ENCODE measurements around the gene CHMP5.

Gene CHMP5

GRCh38 chr9:33255471-33255870 lies 9.4 kb upstream of the CHMP5 start:
- Histone ChIP-seq H2BK12ac (ENCODE audit: low read length in 2 of 2) (no peak overlapping the region), H3K4me1 (ENCODE audit: control insufficient read depth, insufficient read depth, low read depth, low read length) (peaks cover 7% of the 10 kb centered on the region), H4K8ac (ENCODE audit: low read length) (peak overlapping the region; percentile 12), H2BK5ac (ENCODE audit: low read depth, low read length, poor library complexity, severe bottlenecking) (no peak overlapping the region), H2AFZ (ENCODE audit: low read depth, low read length) (no peak overlapping the region), H3K9me3 (ENCODE audit: control insufficient read depth, low read length) (no peaks in the 10 kb centered on the region), H3K4ac (ENCODE audit: low read depth in 1 of 2, low read length in 2 of 2) (no peak overlapping the region), H3K27ac (ENCODE audit: low read length, poor library complexity, severe bottlenecking) (no peak overlapping the region), H3K18ac (ENCODE audit: low read depth in 1 of 2, low read length in 2 of 2) (no peak overlapping the region), H3K9ac (ENCODE audit: low read length) (no peak overlapping the region), H3K27me3 (ENCODE audit: control insufficient read depth in 1 of 2, insufficient read depth in 1 of 2, low read length in 2 of 2) (no peaks in the 10 kb centered on the region), H4K91ac (ENCODE audit: low read length) (no peak overlapping the region), H3K23ac (ENCODE audit: low read length in 2 of 2) (no peak overlapping the region), H3K4me2 (ENCODE audit: low read length, poor library complexity, severe bottlenecking) (no peak overlapping the region), H3K4me3 (ENCODE audit: insufficient read depth in 1 of 2, low read depth in 1 of 2, low read length in 2 of 2) (no peak overlapping the region), H2BK120ac (ENCODE audit: low read depth, low read length) (no peak overlapping the region), H3K14ac (ENCODE audit: low read length in 2 of 2) (no peak overlapping the region), H3K36me3 (ENCODE audit: control insufficient read depth in 1 of 2, insufficient read depth in 2 of 2, low read depth in 1 of 2, low read length in 2 of 2) (peaks cover 28 to 83% of the 10 kb centered on the region in 2 experiments), H2BK15ac (ENCODE audit: low read depth, poor library complexity, severe bottlenecking) (no peak overlapping the region), H3K79me1 (replicated peaks; ENCODE audit: low read length, poor library complexity, severe bottlenecking) (peaks cover 16% of the 10 kb centered on the region), H2AK5ac (ENCODE audit: low read length, severe bottlenecking) (no peak overlapping the region)
- 93% methylated on average over 3 of the region's 4 CpGs for WGBS
- DNase-seq, result no peak

DNA sequence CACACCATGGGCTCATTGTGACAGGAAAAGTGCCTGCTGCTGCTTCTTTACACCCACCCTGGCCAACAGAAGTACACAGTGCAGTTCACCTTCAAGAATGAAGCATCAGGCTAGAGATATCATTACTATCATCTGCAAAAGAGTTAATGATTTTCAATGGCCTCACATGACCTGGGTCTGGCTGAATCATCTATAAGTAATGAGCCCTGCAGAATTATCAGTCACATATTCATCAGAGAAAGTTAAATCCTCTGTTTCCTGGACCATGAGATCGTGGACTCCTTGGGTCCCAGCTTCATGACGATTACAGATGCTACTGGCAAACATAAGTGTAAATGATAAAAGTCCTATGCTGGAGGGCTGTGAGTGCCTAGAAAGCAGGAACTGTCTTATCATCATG lies 8.6 kb upstream of the CHMP5 start:
- 100% methylated on average over 2 of the region's 2 CpGs for WGBS
- Histone ChIP-seq H3K23ac (ENCODE audit: low read length in 2 of 2) (no peak overlapping the region), H3K27me3 (ENCODE audit: control insufficient read depth in 1 of 2, insufficient read depth in 1 of 2, low read length in 2 of 2) (no peaks in the 10 kb centered on the region), H3K4me3 (ENCODE audit: insufficient read depth in 1 of 2, low read depth in 1 of 2, low read length in 2 of 2) (no peak overlapping the region), H2BK12ac (ENCODE audit: low read length in 2 of 2) (no peak overlapping the region), H2BK5ac (ENCODE audit: low read depth, low read length, poor library complexity, severe bottlenecking) (no peak overlapping the region), H3K36me3 (ENCODE audit: control insufficient read depth in 1 of 2, insufficient read depth in 2 of 2, low read depth in 1 of 2, low read length in 2 of 2) (peaks cover 28 to 90% of the 10 kb centered on the region in 2 experiments), H3K79me1 (replicated peaks; ENCODE audit: low read length, poor library complexity, severe bottlenecking) (peaks cover 16% of the 10 kb centered on the region), H2BK15ac (ENCODE audit: low read depth, poor library complexity, severe bottlenecking) (no peak overlapping the region), H3K4me1 (ENCODE audit: control insufficient read depth, insufficient read depth, low read depth, low read length) (peaks cover 5% of the 10 kb centered on the region), H3K9me3 (ENCODE audit: control insufficient read depth, low read length) (no peaks in the 10 kb centered on the region), H2AFZ (ENCODE audit: low read depth, low read length) (no peak overlapping the region), H4K91ac (ENCODE audit: low read length) (no peak overlapping the region), H2AK5ac (ENCODE audit: low read length, severe bottlenecking) (no peak overlapping the region), H3K18ac (ENCODE audit: low read depth in 1 of 2, low read length in 2 of 2) (no peak overlapping the region), H3K9ac (ENCODE audit: low read length) (no peak overlapping the region), H3K14ac (ENCODE audit: low read length in 2 of 2) (no peak overlapping the region), H3K4ac (ENCODE audit: low read depth in 1 of 2, low read length in 2 of 2) (no peak overlapping the region), H3K27ac (ENCODE audit: low read length, poor library complexity, severe bottlenecking) (no peak overlapping the region), H4K8ac (ENCODE audit: low read length) (no peak overlapping the region), H2BK120ac (ENCODE audit: low read depth, low read length) (no peak overlapping the region), H3K4me2 (ENCODE audit: low read length, poor library complexity, severe bottlenecking) (no peak overlapping the region)
- DNase-seq, result no peak

DNA sequence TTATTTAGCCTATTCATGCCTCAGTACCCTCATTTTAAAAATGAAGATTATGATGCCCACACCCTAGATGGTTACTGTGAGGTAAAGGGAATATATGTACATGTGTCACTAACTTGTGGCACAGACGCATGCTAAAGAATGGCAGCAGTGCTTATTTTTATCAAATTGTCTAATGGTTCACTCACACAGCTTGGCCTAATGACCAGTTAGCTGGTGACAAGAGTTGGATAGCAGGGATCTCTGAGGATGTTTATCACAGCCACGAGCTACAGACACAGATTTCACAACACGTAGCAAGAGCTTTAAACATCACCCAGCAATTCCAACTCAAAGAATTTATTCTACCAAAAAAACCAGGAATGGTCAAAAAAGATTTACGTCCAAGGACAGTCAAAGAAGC lies 7.6 kb upstream of the CHMP5 start:
- no peaks in the 10 kb centered on the region for H3K9me3 ChIP-seq (ENCODE audit: control insufficient read depth, low read length)
- peaks cover 21% of the 10 kb centered on the region for H3K79me1 ChIP-seq (replicated peaks; ENCODE audit: low read length, poor library complexity, severe bottlenecking)
- no peak for DNase-seq
- no peak overlapping the region for H2AFZ ChIP-seq (ENCODE audit: low read depth, low read length)
- no peak overlapping the region for H2AK5ac ChIP-seq (ENCODE audit: low read length, severe bottlenecking)
- no peak overlapping the region for H2BK15ac ChIP-seq (ENCODE audit: low read depth, poor library complexity, severe bottlenecking)
- no peak overlapping the region for H4K8ac ChIP-seq (ENCODE audit: low read length)
- H3K36me3 ChIP-seq (ENCODE audit: control insufficient read depth in 1 of 2, insufficient read depth in 2 of 2, low read depth in 1 of 2, low read length in 2 of 2), result peaks cover 28 to 98% of the 10 kb centered on the region in 2 experiments
- 84% methylated on average over 3 of the region's 4 CpGs for WGBS
- H3K14ac ChIP-seq (ENCODE audit: low read length in 2 of 2), result no peak overlapping the region
- H3K27ac ChIP-seq (ENCODE audit: low read length, poor library complexity, severe bottlenecking), result no peak overlapping the region
- no peak overlapping the region for H3K4ac ChIP-seq (ENCODE audit: low read depth in 1 of 2, low read length in 2 of 2)
- H3K9ac ChIP-seq (ENCODE audit: low read length), result no peak overlapping the region
- H3K23ac ChIP-seq (ENCODE audit: low read length in 2 of 2), result no peak overlapping the region
- H3K4me2 ChIP-seq (ENCODE audit: low read length, poor library complexity, severe bottlenecking), result no peak overlapping the region
- H4K91ac ChIP-seq (ENCODE audit: low read length), result no peak overlapping the region
- H3K18ac ChIP-seq (ENCODE audit: low read depth in 1 of 2, low read length in 2 of 2), result no peak overlapping the region
- H2BK120ac ChIP-seq (ENCODE audit: low read depth, low read length), result no peak overlapping the region
- peaks cover 5% of the 10 kb centered on the region for H3K4me1 ChIP-seq (ENCODE audit: control insufficient read depth, insufficient read depth, low read depth, low read length)
- no peak overlapping the region for H3K4me3 ChIP-seq (ENCODE audit: insufficient read depth in 1 of 2, low read depth in 1 of 2, low read length in 2 of 2)
- H2BK5ac ChIP-seq (ENCODE audit: low read depth, low read length, poor library complexity, severe bottlenecking), result no peak overlapping the region
- no peak overlapping the region for H2BK12ac ChIP-seq (ENCODE audit: low read length in 2 of 2)
- H3K27me3 ChIP-seq (ENCODE audit: control insufficient read depth in 1 of 2, insufficient read depth in 1 of 2, low read length in 2 of 2), result no peaks in the 10 kb centered on the region

DNA sequence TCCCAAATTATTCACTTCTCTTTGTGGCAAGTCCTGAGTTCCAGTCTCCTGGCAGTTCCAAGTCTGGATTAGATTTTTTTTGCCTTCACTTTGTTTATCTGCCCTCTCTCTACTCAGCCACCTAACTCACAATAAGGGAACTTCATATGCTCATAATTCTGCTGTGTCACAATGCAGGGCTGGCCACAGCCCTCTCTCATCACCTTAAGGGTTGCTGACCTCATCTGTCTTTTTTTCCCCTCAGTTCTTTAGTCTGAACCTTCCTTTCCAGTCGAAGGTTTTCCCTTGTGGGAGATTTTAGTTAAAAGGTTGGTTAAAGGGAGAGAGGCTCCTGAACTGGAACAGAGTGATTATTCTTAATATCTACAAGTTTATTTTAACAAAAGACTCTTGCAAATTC lies 4.5 kb upstream of the CHMP5 start:
- Histone ChIP-seq H3K9me3 (ENCODE audit: control insufficient read depth, low read length) (no peaks in the 10 kb centered on the region), H3K36me3 (ENCODE audit: control insufficient read depth in 1 of 2, insufficient read depth in 2 of 2, low read depth in 1 of 2, low read length in 2 of 2) (peaks cover 8 to 67% of the 10 kb centered on the region in 2 experiments), H3K4me3 (ENCODE audit: insufficient read depth in 1 of 2, low read depth in 1 of 2, low read length in 2 of 2) (no peak overlapping the region), H3K79me1 (replicated peaks; ENCODE audit: low read length, poor library complexity, severe bottlenecking) (peaks cover 28% of the 10 kb centered on the region), H3K4ac (ENCODE audit: low read depth in 1 of 2, low read length in 2 of 2) (no peak overlapping the region), H3K4me2 (ENCODE audit: low read length, poor library complexity, severe bottlenecking) (no peak overlapping the region), H3K18ac (ENCODE audit: low read depth in 1 of 2, low read length in 2 of 2) (no peak overlapping the region), H2AFZ (ENCODE audit: low read depth, low read length) (no peak overlapping the region), H2BK5ac (ENCODE audit: low read depth, low read length, poor library complexity, severe bottlenecking) (no peak overlapping the region), H3K4me1 (ENCODE audit: control insufficient read depth, insufficient read depth, low read depth, low read length) (peaks cover 15% of the 10 kb centered on the region), H2BK120ac (ENCODE audit: low read depth, low read length) (no peak overlapping the region), H2AK5ac (ENCODE audit: low read length, severe bottlenecking) (no peak overlapping the region), H3K27ac (ENCODE audit: low read length, poor library complexity, severe bottlenecking) (no peak overlapping the region), H3K27me3 (ENCODE audit: control insufficient read depth in 1 of 2, insufficient read depth in 1 of 2, low read length in 2 of 2) (no peaks in the 10 kb centered on the region), H2BK15ac (ENCODE audit: low read depth, poor library complexity, severe bottlenecking) (no peak overlapping the region), H4K91ac (ENCODE audit: low read length) (no peak overlapping the region), H2BK12ac (ENCODE audit: low read length in 2 of 2) (no peak overlapping the region), H3K14ac (ENCODE audit: low read length in 2 of 2) (no peak overlapping the region), H4K8ac (ENCODE audit: low read length) (no peak overlapping the region), H3K23ac (ENCODE audit: low read length in 2 of 2) (no peak overlapping the region), H3K9ac (ENCODE audit: low read length) (no peak overlapping the region)
- DNase-seq, result no peak
- WGBS, result no CpG with 5 or more reads among the region's 1 CpG

Data from mesenchymal stem cell (in vitro differentiated cells and primary cell).